Kidney (tissue), 14 donors: ENCODE data around the gene KPNB1. TPM values are rescaled to one million over a fixed set of nuclear protein-coding genes. Genes with fewer than 3 reads are reported as not detected.

Experiments
- DNase-seq, 5 donors: peaks; one replicate each; pipeline ENCODE4 v3.0.0-alpha.2; 2013 to 2020
- FAIRE-seq: peaks from 2 replicates; lab custom pipeline; 2012; peaks lifted over from hg19 to GRCh38; lab: Jason Lieb, UNC
- H3K27ac ChIP-seq, 2 donors: one replicate each; pipeline ENCODE4 v1.7.0; 2013; ENCODE audit warnings: low read depth in 2 of 2, low read length in 2 of 2, inconsistent platforms in 1 of 2
- H3K27me3 ChIP-seq: one replicate; pipeline ENCODE4 v1.7.1; 2013; ENCODE audit warnings: low read length, inconsistent platforms; ENCODE audit not compliant: control insufficient read depth, insufficient read depth
- H3K36me3 ChIP-seq, 3 donors: one replicate each; pipeline versions ENCODE4 v1.7.0 to v1.7.1; 2013; ENCODE audit warnings: low read length in 3 of 3, control low read depth in 1 of 3, inconsistent platforms in 1 of 3; ENCODE audit not compliant: insufficient read depth in 3 of 3, control insufficient read depth in 2 of 3
- H3K4me1 ChIP-seq, 3 donors: one replicate each; pipeline versions ENCODE4 v1.7.0 to v1.7.1; 2013; ENCODE audit warnings: low read length in 3 of 3, inconsistent platforms in 1 of 3, low read depth in 1 of 3; ENCODE audit not compliant: control insufficient read depth in 2 of 3, insufficient read depth in 2 of 3
- H3K4me3 ChIP-seq, 3 donors: one replicate each; pipeline versions ENCODE4 v1.7.0 to v1.8.1; 2013; ENCODE audit warnings: low read length in 3 of 3, control low read depth in 1 of 3, inconsistent platforms in 1 of 3
- H3K9ac ChIP-seq, 3 donors: one replicate each; pipeline versions ENCODE4 v1.7.0 to v1.7.1; 2013; ENCODE audit warnings: low read length in 3 of 3, control low read depth in 1 of 3, inconsistent platforms in 1 of 3
- H3K9me3 ChIP-seq, 3 donors: one replicate each; pipeline versions ENCODE4 v1.7.0 to v1.7.1; 2013; ENCODE audit warnings: low read length in 3 of 3, control low read depth in 1 of 3, inconsistent platforms in 1 of 3; ENCODE audit not compliant: control insufficient read depth in 2 of 3, insufficient read depth in 1 of 3
- CTCF ChIP-seq: IDR thresholded peaks from 3 replicates; pipeline ENCODE4 v1.5.1; 2012; ENCODE audit warnings: mild to moderate bottlenecking, moderate library complexity, borderline replicate concordance; ENCODE audit not compliant: insufficient read depth; ENCODE audit errors: extremely low read depth
- intact Hi-C: fragments of 100-400 bp; cut with DNase I; formaldehyde crosslinking; loops from one replicate; pipeline ENCODE4 v1.11.1; 2022
- polyA plus RNA-seq: library from polyadenylated mRNA; stranded (reverse); fragments of 350-450 nt; fragmentation: Illumina TruSeq; extraction: RNeasy Lipid Tissue Mini Kit (QIAGEN cat#74804); gene quantifications from one replicate; pipeline ENCODE4 v1.2.3, GENCODE V29; 2014; ENCODE audit warnings: low read depth, low replicate concordance; ENCODE audit not compliant: insufficient read depth
- total RNA-seq: library from RNA; stranded (reverse); fragmentation: NEBNext Ultra II Directional; extraction: Animal tissue kit (Norgen Biotek cat#: 25700); gene quantifications from one replicate; pipeline ENCODE4 v1.2.1, GENCODE V29; 2021
- donor health status: control.
- donor health status: control.
- donor health status: control.
- donor health status: control.
- donor health status: control.
- donor health status: DM: yes; HTN: yes; CAD: no.
- donor health status: Normal renal cell carcinoma (clear cell type).

Gene KPNB1
- total and polyA plus RNA-seq, 2 donors from 2014 or later, result 49.1 to 220 TPM

- Histone ChIP-seq H3K9ac (no peak overlapping the region), H3K9me3 (no peaks in the 10 kb centered on the region), H3K27ac (no peak overlapping the region), H3K27me3 (no peaks in the 10 kb centered on the region), H3K4me3 (no peak overlapping the region), H3K36me3 (peaks cover 16 to 27% (median 21%) of the 10 kb centered on the region in 3 donors), H3K4me1 (peaks cover 4 to 12% (median 4%) of the 10 kb centered on the region in 3 donors)
- FAIRE-seq, result no peak
- intact Hi-C loops, result no loop called here
- DNase-seq, result no peak
- TF ChIP-seq CTCF, result no peak
Observed at GRCh38 chr17:47651704-47652103, 2.0 kb downstream of the KPNB1 start.

GRCh38 chr17:47652570-47652969 is 2.9 kb downstream of the KPNB1 start:
- no peaks in the 10 kb centered on the region for H3K9me3 ChIP-seq
- H3K36me3 ChIP-seq, result peaks cover 24 to 36% (median 30%) of the 10 kb centered on the region in 3 donors
- no peak for FAIRE-seq
- H3K4me3 ChIP-seq, result no peak overlapping the region
- H3K4me1 ChIP-seq, result peaks cover 4 to 12% (median 4%) of the 10 kb centered on the region in 3 donors
- intact Hi-C loops, result no loop called here
- H3K9ac ChIP-seq, result no peak overlapping the region
- peak in 1 of 5 donors; percentile 7 for DNase-seq
- no peaks in the 10 kb centered on the region for H3K27me3 ChIP-seq
- no peak for TF ChIP-seq CTCF
- no peak overlapping the region for H3K27ac ChIP-seq

- FAIRE-seq (no peak), DNase-seq (no peak)
- peaks cover 32 to 44% (median 38%) of the 10 kb centered on the region in 3 donors for H3K36me3 ChIP-seq
- no peaks in the 10 kb centered on the region for H3K9me3 ChIP-seq
- no peak overlapping the region for H3K4me3 ChIP-seq
- no peaks in the 10 kb centered on the region for H3K27me3 ChIP-seq
- intact Hi-C loops, result no loop called here
- peaks cover 4 to 12% (median 4%) of the 10 kb centered on the region in 3 donors for H3K4me1 ChIP-seq
- H3K27ac ChIP-seq, result no peak overlapping the region
- H3K9ac ChIP-seq, result no peak overlapping the region
- no peak for TF ChIP-seq CTCF
Observed at GRCh38 chr17:47653442-47653841, 3.7 kb downstream of the KPNB1 start.

DNA sequence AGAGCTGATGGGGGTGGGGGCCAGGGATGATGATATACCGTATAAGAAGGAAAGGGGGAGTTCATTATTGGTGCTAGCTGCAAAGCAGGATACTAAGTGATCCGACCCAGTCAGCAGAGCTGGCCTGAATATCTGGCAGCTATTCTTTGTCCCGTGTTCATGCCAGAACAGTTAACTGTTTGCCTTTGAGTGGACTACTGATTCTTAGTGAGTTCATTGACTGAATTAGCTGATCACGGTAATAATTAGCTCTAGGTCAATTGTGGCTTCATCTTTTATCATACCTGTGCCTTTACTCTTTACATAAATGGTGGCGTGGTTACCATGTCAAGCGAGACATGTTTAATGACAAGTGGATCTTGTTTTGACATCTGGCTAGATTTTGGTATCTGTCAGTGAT is 5.3 kb downstream of the KPNB1 start:
- peaks cover 0 to 8% (median 4%) of the 10 kb centered on the region in 3 donors for H3K4me1 ChIP-seq
- H3K27me3 ChIP-seq, result no peaks in the 10 kb centered on the region
- H3K27ac ChIP-seq, result no peak overlapping the region
- no peak overlapping the region for H3K9ac ChIP-seq
- DNase-seq (no peak), FAIRE-seq (no peak)
- peaks cover 32 to 52% (median 43%) of the 10 kb centered on the region in 3 donors for H3K36me3 ChIP-seq
- intact Hi-C loops, result no loop called here
- no peak for TF ChIP-seq CTCF
- no peak overlapping the region for H3K4me3 ChIP-seq
- no peaks in the 10 kb centered on the region for H3K9me3 ChIP-seq
